NCI-H2227 (cell line): Measurements from ENCODE around the gene SYNJ2.

Experiments used
- DNase-seq: peaks from one replicate; lab custom pipeline; 2025; ENCODE audit not compliant: unreplicated experiment; lab: John Stamatoyannopoulos, UW

Gene SYNJ2

GRCh38 chr6:158053377-158054313 lies 72.0 kb downstream of the SYNJ2 start:
- no peak for DNase-seq

DNA sequence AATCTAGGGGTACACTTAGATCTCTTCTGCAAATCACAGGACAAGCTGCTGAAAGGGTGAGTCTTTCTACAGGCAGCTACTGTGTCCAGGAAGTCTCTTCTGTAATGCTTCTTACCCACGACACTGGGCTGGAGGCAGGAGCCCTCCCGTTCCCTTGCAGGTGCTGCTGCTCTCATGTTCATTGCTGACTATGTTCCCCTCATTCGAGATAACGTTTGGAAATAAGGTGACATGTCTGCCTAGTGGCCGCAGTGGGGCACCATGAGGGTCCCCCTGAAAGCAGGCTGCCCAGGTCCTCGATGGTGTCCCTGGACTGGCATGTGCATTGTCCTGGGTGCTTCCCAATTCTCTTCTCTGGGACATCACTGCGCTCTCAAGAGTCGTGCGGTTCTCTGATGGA lies 74.7 kb downstream of the SYNJ2 start:
- no peak for DNase-seq

- DNase-seq = no peak
These were observed 75.1 kb downstream of the SYNJ2 start for GRCh38 chr6:158056804-158057203.

DNA sequence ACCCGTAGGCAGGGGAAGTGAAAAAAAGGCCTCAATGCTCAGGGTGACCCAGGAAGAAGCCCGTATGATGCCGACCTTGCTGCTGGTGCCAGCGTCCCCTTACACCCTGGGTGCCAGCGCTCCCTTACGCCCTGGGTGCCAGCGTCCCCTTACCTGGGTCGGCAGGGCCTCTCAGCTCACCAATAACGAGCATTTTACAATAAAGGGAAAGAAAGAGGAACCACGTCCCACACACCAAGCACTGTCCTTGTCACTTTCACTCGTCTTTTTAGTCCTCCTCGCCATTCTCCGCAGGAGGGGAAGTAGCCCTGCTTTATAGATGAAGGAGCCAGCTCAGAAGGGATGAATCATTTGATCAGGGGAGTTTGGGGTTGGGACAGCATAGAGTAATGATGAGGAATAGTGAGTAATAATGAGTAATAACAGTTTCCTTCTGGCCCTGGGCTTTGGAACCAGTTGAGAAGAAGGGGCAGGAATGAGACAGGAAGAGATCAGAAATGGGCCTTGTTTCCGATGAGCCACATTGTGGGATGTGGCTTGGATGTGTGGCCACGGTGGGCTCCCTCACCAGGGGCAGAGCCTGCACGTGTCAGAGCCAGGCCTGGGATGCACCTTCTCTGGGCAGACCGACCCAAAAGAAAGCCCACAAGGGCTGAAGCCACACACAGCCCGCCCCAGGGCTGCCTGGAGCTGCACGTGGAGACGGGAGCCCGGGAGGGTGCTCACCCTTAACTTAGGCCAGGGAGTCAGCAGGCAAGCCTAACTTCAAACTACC lies 75.7 kb downstream of the SYNJ2 start:
- DNase-seq = no peak

DNA sequence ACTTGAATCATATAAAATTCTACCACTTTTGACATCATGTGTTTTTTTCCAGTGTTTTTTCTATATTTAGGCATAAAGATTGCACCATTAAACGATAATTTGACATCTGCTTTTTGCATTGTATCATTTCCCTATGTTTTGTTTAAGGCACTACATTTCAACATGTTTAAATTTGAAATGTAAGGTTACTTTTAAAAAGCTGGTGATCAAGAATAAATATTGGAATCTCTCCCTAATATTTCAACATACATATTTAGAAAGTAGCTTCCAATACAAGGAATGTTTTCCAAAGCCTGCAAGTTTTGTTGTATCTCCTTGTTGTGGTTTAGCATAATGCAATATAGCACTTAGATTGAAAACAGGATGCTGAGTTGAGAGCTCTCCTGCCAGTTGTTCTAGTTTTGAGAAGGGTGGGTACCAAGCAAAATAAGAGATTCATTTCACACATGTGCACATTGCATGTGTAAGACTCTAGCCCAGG lies 76.5 kb downstream of the SYNJ2 start:
- no peak for DNase-seq

DNA sequence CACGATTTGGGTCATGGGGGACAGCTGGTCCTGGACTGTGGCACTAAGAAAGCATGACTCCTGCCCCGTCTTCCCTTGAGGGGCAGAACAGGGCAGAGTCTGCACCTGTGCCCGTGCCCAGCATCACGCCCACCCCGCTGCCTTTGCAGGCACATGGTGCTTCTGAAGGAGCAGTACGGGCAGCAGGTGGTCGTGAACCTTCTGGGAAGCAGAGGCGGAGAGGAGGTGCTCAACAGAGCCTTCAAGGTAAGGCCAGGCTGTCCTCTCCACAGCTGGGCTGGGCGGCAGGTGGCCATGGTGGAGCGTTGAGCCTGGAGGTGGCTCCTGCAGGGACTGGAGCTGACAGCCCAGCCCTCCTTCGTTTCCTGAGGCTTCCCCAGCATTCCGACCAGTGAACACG lies 77.4 kb downstream of the SYNJ2 start:
- DNase-seq = no peak

DNA sequence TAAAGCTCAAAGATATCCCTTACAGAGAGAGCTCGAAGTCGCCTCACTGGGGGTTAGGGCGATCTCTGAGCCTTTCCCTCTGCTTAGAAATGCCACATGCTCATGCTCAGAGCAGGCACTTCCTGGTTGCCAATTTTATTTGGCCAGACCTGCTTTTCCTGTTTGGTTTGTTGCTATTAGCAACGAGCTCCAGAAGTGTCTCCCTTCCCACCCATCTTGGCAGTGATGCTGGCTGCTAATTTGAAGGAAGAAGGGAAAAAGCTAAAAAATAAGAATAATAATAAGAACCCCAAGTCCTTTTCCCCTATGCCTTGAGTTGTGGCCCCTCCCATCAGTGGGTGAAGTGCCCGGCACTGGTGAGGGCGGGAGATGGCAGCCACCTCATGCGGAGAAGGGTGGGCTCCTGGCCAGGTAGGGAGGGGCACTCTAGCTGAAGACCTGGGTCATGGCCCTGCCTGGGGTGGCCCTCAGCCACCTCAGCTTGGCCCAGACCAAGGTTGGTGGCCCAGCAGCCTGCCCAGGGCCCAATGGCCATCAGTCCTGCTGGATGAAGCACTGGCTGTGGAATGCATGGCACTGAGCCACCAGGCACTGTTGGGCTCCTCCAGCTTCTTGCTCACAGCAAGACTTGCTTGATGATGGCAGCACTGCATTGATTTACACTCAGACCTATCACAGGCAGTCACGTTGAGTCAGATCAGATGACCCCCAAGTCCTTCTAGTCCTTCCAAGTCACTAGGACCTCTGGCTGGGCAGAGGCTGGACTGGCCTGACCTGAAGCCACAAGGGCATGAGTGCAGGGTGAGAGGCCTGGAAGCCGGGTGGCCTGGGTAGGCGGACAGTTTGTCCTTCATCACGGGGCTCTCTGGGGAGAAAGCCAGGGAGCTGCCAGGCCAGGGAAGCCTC lies 79.0 kb downstream of the SYNJ2 start:
- no peak for DNase-seq

DNA sequence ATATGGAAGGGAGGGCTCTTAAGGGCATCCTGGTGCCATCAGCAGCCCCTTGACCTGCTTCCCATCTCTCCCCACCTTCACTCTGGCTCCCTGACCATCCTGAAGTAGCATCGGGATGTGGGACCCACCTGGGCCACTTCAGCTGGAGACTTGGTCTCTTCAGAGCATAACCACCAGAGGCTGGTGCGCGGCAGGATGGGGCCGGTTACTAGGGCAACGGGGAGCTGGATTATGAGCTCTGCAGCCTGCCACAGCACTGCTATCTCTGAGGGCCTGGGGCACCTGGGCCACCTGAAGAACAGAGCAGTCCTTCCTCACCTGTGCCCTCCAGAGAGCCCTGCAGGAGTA lies 79.7 kb downstream of the SYNJ2 start:
- no peak for DNase-seq

DNA sequence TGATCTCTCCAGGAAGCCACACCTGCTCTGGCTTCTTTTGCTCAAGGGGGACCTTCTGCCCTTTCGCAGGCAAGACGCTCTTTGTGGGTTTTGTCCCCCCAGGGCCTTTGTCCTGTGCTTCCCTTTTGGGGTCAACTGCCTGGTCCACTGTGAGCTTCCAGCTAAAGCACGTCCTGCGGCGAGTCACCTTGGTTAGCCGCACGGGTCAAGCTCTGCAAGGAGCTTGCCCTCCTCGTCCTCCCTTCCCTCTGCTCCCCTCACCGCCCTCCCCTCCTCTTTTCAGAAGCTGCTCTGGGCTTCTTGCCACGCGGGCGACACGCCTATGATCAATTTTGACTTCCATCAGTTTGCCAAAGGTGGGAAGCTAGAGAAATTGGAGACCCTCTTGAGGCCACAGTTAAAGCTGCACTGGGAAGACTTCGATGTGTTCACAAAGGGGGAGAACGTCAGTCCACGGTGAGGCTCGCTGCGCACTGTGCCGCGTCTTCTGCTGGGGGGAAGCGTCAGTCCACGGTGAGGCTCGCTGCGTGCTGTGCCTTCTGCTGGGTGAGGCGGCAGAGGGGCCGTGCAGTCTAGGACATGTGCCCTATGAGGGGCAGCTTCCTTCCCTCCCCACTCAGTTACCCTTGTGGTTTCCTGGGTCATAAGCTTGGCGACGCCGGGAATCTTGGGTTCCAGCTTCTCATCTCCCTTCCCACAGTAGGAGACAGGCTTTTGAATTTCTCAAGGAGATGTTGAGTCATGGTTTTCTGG lies 80.2 kb downstream of the SYNJ2 start:
- DNase-seq = no peak

DNA sequence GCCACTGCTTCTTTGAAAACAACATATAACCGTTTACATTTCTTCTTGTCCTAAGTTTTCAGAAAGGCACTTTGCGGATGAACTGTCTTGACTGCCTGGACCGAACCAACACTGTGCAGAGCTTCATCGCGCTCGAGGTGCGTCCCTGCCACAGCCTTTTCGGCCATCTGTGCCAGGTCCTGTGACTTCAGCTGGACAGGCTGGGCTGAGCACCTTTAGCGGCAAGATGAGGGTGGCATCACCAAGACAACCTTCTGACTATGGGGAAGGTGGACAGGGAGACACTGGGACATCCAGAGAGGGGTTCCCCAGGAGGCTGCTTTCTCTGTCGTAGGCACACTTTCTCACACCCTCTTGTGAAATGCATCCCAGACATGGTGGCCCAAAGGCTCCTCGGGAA lies 82.1 kb downstream of the SYNJ2 start:
- no peak for DNase-seq

DNA sequence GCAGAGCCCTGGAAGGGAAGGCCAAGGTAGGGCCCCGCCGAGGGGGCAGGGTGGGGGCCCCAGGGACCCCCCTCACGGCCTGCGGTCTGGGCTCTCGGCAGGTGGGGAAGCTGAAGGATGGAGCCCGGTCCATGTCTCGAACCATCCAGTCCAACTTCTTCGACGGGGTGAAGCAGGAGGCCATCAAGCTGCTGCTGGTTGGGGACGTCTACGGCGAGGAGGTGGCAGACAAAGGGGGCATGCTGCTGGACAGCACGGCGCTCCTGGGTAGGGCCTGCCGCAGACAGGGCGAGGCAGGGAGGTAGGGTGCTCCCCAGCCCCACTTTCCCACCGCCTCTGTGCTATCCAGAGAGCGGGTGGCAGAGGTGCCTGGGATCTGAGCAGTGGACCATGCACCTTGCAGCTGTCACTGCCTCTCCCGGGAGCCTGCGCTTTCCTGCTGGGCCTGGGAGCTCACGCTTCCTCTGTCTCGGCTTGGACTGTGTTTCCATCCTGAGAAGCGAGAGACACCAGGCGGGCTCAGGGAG lies 83.1 kb downstream of the SYNJ2 start:
- no peak for DNase-seq

DNA sequence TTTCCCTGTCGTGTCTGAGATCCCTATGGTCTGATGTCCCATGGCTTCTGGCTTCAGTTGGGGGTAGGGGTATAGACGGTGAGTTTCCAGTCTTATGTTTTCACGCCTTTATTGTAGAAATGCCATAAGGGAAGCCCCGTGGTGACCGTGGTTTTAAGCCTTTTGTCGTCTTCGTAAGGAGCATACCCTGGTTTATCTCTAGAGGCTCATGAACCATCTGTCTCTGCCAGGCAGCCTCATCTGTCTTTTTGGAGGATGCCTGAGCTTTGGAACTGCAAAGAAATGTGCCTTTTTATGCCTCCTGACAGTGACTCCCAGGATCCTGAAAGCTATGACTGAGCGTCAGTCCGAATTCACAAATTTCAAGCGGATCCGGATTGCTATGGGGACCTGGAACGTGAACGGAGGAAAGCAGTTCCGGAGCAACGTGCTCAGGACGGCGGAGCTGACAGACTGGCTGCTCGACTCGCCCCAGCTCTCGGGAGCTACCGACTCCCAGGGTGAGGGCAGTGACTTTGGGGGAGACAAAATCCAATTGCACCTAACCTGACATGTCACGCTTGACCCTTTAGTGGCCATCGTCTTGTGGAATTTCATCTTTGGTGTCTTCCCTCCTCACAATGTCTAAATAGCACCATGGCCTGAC lies 84.6 kb downstream of the SYNJ2 start:
- DNase-seq = no peak

GRCh38 chr6:158067436-158068015 lies 85.9 kb downstream of the SYNJ2 start:
- DNase-seq = no peak

GRCh38 chr6:158068156-158068892 lies 86.7 kb downstream of the SYNJ2 start:
- DNase-seq = no peak

DNA sequence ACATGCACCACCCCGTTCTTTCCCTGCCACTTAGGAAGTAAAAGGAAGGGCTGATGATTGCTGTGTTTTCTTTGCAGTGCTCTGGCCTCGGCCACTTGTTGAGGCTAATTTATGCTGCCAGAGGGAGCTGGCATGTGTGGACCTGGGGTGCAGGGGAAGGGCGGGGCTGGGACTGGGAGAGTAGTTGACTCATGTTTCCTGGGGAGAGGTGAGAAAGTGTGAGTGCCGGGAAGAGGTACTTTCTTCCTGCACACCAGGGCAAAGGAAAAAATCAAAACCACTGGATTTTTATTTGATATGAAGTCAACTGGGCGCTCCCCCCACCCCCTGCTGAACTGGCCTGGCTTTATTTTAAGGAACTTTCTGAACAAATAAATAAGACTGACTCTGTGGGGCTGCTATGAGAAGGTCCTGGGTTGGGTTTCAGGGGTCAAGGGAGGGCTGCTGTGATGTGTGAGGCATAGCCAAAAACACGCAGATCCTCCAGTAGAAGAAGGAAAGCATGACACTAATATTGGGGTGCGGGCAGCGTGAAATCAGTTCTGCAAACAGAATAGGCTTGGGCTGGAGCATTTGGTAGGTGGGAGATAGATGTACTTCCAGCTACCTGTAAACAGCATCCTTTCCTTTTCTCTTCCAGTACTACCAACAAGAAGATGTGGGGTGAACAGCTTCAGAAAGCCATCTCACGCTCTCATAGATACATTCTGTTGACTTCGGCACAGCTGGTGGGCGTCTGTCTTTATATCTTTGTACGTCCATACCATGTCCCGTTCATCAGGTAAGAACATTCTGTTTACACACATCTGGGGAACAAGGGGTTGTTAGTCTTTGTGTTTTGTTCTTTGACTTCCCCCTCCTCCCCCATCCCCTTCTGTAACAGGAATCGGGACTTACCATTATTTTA lies 87.5 kb downstream of the SYNJ2 start:
- DNase-seq = no peak

DNA sequence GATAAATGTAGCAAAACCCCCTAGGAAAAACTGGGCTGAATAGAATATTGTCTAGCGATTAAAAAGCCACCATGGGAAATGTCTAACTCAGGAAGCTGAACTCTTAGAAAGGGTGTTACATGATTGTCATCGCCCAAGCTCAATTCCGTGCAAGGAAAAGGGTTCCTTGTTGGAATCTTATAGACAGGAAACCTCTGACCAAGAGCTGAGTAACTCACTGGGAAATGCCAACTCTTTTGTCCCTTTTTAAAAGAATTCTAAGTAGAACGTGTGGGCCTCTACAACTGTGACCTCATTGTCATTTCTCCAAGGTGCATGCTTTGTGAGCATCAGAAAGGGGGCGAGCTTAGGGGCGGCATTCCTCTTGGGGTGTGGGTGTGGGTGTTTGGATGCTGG lies 88.1 kb downstream of the SYNJ2 start:
- DNase-seq = no peak

GRCh38 chr6:158070513-158070912 lies 88.8 kb downstream of the SYNJ2 start:
- DNase-seq = no peak
